Measurements from ENCODE around the gene SHROOM3.

- TF ChIP-seq ZFP30 (CRISPR knock-in tag; IDR thresholded peaks at IDR 0.05) (no peak), ARNTL (CRISPR knock-in tag; IDR thresholded peaks at IDR 0.05; ENCODE audit: borderline replicate concordance, low read depth) (no peak), ZFP3 (CRISPR knock-in tag; IDR thresholded peaks at IDR 0.05) (no peak), CREB5 (CRISPR knock-in tag; IDR thresholded peaks at IDR 0.05; ENCODE audit: low read depth) (no peak), ZC3H10 (CRISPR knock-in tag; IDR thresholded peaks at IDR 0.05) (no peak), PATZ1 (CRISPR knock-in tag; IDR thresholded peaks at IDR 0.05; ENCODE audit: borderline replicate concordance) (no peak), ZNF565 (CRISPR knock-in tag; conservative IDR thresholded peaks at IDR 0.05; ENCODE audit: low read depth) (no peak), RARB (CRISPR knock-in tag; IDR thresholded peaks at IDR 0.05) (no peak), OSR1 (CRISPR knock-in tag; IDR thresholded peaks at IDR 0.05) (no peak), PPARA (CRISPR knock-in tag; IDR thresholded peaks at IDR 0.05; ENCODE audit: borderline replicate concordance) (no peak), POU6F1 (CRISPR knock-in tag; IDR thresholded peaks at IDR 0.05; ENCODE audit: borderline replicate concordance, low read depth) (no peak)
- TF ChIP-seq, protein P1, sequence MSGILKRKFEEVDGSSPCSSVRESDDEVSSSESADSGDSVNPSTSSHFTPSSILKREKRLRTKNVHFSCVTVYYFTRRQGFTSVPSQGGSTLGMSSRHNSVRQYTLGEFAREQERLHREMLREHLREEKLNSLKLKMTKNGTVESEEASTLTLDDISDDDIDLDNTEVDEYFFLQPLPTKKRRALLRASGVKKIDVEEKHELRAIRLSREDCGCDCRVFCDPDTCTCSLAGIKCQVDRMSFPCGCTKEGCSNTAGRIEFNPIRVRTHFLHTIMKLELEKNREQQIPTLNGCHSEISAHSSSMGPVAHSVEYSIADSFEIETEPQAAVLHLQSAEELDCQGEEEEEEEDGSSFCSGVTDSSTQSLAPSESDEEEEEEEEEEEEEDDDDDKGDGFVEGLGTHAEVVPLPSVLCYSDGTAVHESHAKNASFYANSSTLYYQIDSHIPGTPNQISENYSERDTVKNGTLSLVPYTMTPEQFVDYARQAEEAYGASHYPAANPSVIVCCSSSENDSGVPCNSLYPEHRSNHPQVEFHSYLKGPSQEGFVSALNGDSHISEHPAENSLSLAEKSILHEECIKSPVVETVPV (CRISPR knock-in tag; IDR thresholded peaks at IDR 0.05) = no peak
Measured at GRCh38 chr4:76790377-76790776, 355.3 kb downstream of the SHROOM3 start.
